ENCODE results near the gene TTC22. TPM values are rescaled to one million over a fixed set of nuclear protein-coding genes. Genes with fewer than 3 reads are reported as not detected.

TTC22 gene
- polyA plus RNA-seq, 2 of the 4 experiments (the other 2 are of a cell fraction) = not detected

DNA sequence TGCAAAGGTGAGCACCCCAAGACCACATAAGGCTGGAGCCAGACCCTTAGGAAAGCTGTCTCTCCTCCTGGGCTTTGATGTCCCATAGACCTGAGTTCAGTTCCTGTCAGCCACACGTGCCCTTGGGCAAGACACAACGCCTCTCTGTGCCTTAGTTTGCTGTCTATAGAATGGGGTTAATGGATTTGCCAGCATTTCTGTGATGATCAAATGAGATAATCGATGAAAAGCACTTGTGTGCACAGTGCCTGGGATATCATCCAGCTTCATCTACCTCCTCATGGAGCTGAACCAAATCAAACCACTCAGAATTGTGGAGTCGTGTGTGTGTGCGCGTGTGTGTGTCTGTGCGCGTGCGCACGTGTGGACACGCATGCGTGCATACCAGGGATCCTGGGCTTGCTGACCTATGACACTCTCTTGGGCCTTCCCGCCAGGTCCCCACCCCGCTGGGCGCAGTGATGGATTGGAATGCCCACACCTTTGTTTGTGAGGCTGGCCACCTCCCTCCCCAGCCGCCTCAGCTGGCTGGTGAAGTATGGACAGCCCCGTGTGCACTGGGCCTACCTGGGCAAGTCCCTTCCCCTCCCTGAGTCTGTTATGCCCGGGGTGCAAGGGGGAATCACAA, 5.2 kb downstream of the TTC22 start:
- Histone ChIP-seq H3K4me1 (peaks cover 14% of the 10 kb centered on the region), H3K4me3 (no peak overlapping the region), H3K4me2 (no peak overlapping the region), H3K9me3 (no peaks in the 10 kb centered on the region), H3K27ac (no peak overlapping the region)
- DNase-seq (ENCODE audit: low read depth in 1 of 2, low spot score in 1 of 2) (no peak), FAIRE-seq (no peak), ATAC-seq (no peak)
- WGBS (ENCODE audit: missing lambda C conversion rate) = 85% methylated on average over 14 of the region's 18 CpGs
- ChIA-PET CTCF (interaction anchor here (0.9 kb wide), 1 partner anchor 14 kb away, joined by 3 read pairs; no protein-coding TSS in a partner anchor), POLR2A (no interaction called here)
- TF ChIP-seq RNF2 (IDR thresholded peaks at IDR 0.05; ENCODE audit: borderline replicate concordance, low read depth) (no peak), MAZ (IDR thresholded peaks at IDR 0.05; ENCODE audit: borderline replicate concordance, low read depth, low read length) (no peak), RFX5 (IDR thresholded peaks at IDR 0.05) (no peak)
- TF ChIP-seq, protein P1, sequence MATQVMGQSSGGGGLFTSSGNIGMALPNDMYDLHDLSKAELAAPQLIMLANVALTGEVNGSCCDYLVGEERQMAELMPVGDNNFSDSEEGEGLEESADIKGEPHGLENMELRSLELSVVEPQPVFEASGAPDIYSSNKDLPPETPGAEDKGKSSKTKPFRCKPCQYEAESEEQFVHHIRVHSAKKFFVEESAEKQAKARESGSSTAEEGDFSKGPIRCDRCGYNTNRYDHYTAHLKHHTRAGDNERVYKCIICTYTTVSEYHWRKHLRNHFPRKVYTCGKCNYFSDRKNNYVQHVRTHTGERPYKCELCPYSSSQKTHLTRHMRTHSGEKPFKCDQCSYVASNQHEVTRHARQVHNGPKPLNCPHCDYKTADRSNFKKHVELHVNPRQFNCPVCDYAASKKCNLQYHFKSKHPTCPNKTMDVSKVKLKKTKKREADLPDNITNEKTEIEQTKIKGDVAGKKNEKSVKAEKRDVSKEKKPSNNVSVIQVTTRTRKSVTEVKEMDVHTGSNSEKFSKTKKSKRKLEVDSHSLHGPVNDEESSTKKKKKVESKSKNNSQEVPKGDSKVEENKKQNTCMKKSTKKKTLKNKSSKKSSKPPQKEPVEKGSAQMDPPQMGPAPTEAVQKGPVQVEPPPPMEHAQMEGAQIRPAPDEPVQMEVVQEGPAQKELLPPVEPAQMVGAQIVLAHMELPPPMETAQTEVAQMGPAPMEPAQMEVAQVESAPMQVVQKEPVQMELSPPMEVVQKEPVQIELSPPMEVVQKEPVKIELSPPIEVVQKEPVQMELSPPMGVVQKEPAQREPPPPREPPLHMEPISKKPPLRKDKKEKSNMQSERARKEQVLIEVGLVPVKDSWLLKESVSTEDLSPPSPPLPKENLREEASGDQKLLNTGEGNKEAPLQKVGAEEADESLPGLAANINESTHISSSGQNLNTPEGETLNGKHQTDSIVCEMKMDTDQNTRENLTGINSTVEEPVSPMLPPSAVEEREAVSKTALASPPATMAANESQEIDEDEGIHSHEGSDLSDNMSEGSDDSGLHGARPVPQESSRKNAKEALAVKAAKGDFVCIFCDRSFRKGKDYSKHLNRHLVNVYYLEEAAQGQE (IDR thresholded peaks at IDR 0.05) = no peak

DNA sequence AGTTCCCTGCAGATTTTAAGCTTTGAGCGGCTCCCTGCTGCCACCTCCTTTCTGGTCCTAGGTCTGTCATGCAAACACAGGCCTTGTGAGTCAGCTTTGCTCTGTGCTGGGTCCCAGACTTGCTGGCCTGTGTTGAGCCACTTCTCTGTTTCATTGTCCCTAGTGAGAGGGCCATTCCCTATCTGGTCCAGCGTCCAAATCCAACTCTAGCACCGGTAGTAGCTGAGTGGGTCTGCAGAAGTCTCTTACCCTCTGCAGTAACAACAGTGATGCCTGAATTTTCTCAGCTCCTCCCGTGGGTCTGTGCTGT, 5.8 kb downstream of the TTC22 start:
- DNase-seq (ENCODE audit: low read depth in 1 of 2, low spot score in 1 of 2) (no peak), ATAC-seq (peak in 1 of 2 experiments; percentile 37; a peak in 3 of 6 replicates), FAIRE-seq (no peak)
- Histone ChIP-seq H3K9me3 (no peaks in the 10 kb centered on the region), H3K27ac (no peak overlapping the region), H3K4me3 (no peak overlapping the region), H3K4me2 (no peak overlapping the region), H3K4me1 (peaks cover 14% of the 10 kb centered on the region)
- TF ChIP-seq, protein P1 (IDR thresholded peaks at IDR 0.05) = no peak
- no peak for TF ChIP-seq CHD4 (IDR thresholded peaks at IDR 0.05; ENCODE audit: borderline replicate concordance)
- no peak for TF ChIP-seq KDM1A (IDR thresholded peaks at IDR 0.05; ENCODE audit: low read depth)
- TF ChIP-seq POLR2A (IDR thresholded peaks at IDR 0.05; ENCODE audit: low read length) = no peak
- no peak for TF ChIP-seq KDM5A (IDR thresholded peaks at IDR 0.05)
- TF ChIP-seq NFE2L2 (conservative IDR thresholded peaks at IDR 0.05; ENCODE audit: low read length) = no peak
- TF ChIP-seq, protein P2, sequence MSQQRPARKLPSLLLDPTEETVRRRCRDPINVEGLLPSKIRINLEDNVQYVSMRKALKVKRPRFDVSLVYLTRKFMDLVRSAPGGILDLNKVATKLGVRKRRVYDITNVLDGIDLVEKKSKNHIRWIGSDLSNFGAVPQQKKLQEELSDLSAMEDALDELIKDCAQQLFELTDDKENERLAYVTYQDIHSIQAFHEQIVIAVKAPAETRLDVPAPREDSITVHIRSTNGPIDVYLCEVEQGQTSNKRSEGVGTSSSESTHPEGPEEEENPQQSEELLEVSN (IDR thresholded peaks at IDR 0.05; ENCODE audit: borderline replicate concordance, low read depth) = no peak
- no peak for TF ChIP-seq HDAC2 (IDR thresholded peaks at IDR 0.05)
- no peak for TF ChIP-seq HOXB13 (CRISPR knock-in tag; IDR thresholded peaks at IDR 0.05; ENCODE audit: low read depth)
- CTCF ChIA-PET = interaction anchor here (0.7 to 0.9 kb wide), 2 partner anchors 12 to 15 kb away, joined by 3 read pairs; no protein-coding TSS in a partner anchor
- POLR2A ChIA-PET = no interaction called here
- 78% methylated on average over 4 of the region's 4 CpGs for WGBS (ENCODE audit: missing lambda C conversion rate)

Data from A549 (cell line).